A204.1 (cell line): ENCODE data around the gene TNFRSF18.

Experiments used
- FAIRE-seq: peaks from 2 replicates; lab custom pipeline; 2012; peaks lifted over from hg19 to GRCh38; lab: Jason Lieb, UNC

The TNFRSF18 gene

DNA sequence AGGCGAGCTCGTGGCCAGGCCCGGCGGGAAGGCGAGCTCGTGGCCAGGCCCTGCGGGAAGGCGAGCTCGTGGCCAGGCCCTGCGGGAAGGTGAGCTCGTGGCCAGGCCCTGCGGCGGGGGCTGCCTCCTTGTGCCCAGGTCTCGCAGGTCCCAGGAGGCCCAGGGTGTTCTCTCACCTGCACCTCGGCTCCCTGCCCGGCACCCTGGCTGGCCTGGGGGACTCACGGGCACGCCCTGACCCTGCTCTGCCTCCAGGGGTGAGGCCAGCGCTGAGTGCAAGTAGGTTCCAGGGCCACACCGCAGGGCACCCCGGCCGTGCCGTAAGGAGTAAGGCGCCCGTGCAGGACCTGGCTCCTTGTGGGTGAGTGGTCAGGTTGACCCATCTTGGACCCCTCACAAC is 21.0 kb upstream of the TNFRSF18 start:
- FAIRE-seq, result no peak

DNA sequence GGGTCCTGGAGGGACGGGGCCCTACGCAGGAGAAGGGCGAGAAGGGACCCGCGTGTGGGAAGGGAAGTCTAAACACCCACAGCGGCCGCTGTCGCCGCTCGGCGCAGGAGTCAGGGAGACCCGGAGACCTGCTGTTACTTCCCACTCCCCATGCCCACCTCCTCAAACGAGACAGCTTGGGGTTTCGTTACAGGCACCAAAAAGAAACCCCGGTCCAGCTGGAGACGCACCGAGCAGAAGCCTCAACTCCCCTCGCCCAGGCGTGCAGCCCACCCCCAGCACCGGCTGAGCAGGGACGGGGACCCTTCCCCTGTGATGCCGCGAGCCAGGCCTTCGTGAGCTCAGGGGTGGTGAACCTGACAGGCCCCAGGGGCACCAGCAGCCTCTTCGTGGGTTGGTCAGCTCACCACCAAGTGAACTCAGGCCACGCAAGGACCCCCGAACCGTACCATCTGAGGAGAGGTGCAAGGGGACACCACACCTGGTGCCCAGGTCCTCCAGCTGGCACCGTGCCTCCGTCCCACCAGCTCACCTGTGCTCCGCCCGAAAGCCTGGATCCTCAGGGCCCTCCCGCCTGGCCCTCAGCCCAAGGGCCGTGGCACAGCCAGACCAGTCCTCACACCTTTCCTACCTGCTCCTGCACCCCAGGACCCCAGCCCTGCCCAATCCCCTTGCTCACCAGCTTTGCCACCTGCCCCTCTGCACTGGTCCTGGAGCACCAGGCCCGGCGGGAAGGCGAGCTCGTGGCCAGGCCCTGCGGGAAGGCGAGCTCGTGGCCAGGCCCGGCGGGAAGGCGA is 20.4 kb upstream of the TNFRSF18 start:
- no peak for FAIRE-seq

DNA sequence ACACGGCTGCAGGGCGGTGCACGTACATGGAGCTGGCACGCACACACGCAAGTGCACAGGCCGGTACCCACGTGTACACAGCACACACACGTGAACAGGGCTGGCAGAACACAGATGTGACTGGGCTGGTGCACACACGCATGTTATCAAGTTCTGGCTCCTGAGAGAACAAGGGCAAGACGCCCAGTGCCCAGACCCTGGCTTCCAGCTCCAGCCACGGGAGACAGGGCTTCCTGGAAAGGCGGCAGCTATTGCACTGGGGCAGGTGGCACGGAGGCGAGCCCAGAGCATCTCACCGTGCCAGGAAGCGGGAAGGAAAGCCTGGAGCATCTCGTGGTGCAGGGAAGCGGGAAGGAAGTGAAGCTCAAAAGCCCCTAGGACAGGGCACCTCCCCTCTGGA is 19.5 kb upstream of the TNFRSF18 start:
- no peak for FAIRE-seq

DNA sequence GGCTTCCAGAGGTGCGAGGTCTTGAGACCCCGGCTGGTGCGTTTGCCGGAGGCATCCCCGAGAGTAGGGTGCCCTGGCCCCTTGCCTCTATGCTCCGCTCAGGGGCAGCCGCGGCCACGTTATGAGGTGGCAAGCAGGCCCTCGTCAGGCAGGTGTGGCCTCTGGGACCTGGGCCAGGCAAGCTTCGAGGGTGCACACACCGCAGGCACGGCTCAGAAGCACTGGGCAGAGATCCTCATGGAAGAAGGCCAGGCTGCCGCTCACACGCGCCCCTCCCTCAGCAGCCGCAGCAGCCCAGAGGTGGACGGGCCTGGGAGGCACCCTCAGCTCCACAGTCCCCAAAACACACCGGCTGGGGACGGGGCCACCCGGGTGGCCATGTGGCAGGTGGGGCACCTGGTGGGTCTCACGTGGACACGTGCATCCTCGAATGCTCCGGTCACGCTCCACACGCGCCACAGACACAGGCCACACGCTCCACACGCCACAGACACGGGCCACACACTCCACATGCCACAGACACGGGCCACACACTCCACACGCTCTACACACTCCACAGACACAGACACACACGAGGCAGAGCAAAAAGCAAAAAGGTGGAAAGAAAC is 18.9 kb upstream of the TNFRSF18 start:
- FAIRE-seq, result no peak

DNA sequence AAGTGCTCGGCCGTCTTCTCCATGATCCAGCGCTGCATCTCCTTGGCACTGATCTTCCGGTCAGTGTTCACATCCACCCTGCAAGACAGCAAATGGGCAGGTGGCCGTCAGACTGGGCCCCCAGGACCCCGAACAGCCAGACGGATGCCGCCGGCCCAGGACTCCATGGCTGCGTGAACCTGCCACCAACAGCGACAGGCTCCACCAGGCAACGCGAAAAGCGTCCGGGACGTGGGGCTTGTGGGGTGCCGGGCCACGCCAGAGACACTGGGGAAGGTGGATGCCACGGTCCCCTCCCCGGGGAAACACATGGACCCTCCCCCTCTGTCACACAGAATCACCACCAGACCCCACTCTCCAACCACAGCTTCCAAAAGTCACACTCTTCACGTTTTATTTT is 17.5 kb upstream of the TNFRSF18 start:
- FAIRE-seq, result no peak

DNA sequence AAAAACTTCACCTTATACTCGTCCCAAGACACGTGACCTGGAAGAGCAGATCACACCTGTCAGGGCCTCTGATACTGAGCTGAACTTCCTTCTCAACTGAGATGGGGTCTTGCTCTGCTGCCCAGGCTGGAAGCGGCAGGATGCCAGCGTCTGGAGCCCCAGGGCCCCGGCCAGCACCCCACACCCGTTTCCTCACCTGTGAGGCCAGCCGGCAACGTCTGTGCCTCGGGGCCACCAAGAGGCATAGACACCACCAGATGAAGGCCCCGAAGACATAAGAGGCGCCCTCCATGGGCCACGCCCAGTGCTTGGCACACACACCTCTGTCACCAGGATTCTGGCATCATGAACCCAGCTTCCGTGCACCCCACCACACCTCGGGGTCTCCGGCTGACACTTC is 16.9 kb upstream of the TNFRSF18 start:
- no peak for FAIRE-seq

DNA sequence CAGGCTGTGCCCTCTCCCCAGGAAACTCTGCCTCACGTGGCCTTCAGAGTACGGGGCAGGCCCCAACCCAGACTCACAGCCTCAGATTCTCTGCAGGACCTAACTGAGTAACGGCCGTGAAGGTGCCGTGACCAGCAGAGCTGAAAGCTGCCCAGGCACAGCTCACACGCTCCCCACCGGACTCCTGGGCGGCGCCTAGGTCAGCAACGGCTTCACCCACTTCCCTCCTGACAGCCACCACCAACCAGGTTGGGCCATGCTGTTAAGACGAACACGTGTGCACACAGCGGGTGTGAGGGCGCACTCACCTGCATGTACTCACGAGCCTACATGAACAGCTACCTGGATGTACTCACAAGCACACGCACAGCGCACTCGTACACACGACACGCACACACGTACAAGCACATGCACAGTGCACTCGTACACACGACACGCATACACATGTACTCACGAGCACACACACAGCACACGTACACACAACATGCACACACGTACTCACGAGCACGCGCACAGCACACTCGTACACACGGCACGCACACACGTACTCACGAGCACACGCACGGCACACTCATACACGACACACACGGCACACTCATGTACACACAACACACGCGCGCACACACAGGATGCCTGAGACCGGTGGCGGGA is 16.3 kb upstream of the TNFRSF18 start:
- FAIRE-seq, result no peak

DNA sequence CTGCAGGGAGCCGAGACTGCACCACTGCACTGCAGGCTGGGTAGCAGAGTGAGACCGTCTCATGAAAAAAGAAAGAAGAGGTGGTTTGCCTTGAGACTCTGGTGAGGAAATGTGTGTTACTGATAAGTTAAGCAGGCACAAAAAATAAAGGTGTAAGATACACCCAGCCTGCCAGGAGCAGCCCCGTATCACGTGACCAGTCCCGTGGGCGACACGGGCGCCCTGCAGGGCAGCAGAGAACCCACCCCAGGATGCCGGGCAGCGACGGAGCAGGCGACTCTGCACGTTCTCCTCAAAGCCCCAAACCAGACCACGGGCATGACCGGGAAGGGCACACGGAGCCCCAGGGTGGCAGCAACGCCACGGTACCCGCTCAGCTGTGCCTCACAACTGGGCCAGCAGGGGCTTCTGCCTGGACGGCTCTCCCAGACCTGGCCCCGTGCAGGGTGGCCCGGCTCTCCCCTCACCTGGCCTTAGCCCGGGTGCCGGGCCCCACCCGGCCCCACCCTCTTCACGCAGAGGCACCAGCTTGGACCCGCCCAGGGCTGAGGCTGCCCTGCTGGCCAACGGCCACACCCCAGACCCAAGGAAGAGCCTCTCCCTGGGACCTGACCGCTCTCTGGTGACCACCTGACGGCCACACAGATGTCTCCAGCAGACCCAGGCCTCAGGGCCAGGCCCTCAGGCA is 15.6 kb upstream of the TNFRSF18 start:
- no peak for FAIRE-seq

DNA sequence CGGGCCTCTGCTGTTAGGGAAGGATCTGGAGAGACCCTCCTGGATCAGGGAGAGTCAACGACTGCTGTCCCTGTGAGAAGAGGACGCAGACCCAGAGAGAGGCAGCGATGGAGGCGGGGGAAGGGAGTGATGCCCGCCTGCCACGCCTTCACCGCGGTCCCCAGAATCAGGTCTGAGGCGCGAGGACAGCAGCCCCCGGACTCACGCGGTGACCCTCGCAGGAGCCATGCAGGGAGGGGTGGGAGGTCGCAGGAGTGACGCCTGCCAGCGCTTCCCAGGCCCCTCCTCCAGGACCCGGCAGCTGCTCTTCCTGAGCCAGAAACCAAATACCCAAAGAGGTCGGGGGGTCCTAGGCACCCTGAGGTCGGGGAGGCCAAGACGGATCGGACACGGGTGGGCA is 13.8 kb upstream of the TNFRSF18 start:
- FAIRE-seq, result no peak

DNA sequence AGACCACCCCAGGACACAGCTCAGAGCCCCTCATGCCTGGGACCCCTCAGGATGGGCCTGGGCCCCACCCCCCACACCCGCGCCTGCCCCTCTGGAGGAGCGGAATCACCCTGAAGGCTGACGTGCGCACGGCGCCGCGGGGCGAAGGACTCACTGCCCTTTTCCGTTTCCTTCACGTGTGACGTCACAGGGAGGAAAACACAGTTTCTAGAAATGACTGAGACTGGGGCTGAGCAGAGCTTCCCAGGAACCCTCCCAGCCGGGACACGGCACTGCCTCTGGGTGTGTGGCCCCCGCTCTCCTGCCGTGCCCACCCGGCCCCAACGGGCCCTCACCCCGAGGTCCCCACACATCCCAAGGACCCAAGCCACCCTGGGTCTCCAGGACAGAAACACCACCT is 12.9 kb upstream of the TNFRSF18 start:
- FAIRE-seq, result no peak

DNA sequence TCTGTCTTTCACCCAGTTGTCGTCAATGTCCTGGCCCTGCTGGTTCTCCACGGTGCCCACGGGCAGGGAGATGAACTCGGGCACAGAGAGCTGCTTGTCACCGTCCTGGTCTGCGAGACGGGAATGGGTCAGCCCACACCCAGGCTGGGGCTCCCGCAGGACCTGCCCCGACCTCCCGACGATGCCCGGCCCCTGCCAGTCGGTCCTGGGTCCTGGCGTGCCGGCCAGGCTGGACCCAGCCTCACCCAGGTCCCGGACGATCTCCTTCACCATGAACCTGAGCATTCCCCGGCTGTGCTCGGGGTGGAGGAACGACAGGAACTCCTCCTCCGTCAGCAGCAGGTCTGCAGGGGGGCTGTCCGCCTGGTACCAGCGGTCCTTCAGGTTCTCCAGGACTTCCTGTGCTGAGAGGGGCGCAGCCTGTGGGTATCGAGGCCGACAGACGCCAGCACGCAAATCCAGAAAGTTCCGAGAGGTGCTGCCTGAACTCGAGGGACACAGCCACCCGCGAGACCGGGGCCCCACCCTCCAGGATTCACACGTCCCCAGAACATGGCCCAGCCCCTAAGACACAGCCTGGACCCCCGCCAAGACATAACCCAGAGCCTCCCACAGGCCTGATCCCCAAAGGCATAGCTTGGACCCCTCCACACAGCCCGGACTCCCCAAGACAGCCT is 12.3 kb upstream of the TNFRSF18 start:
- no peak for FAIRE-seq

DNA sequence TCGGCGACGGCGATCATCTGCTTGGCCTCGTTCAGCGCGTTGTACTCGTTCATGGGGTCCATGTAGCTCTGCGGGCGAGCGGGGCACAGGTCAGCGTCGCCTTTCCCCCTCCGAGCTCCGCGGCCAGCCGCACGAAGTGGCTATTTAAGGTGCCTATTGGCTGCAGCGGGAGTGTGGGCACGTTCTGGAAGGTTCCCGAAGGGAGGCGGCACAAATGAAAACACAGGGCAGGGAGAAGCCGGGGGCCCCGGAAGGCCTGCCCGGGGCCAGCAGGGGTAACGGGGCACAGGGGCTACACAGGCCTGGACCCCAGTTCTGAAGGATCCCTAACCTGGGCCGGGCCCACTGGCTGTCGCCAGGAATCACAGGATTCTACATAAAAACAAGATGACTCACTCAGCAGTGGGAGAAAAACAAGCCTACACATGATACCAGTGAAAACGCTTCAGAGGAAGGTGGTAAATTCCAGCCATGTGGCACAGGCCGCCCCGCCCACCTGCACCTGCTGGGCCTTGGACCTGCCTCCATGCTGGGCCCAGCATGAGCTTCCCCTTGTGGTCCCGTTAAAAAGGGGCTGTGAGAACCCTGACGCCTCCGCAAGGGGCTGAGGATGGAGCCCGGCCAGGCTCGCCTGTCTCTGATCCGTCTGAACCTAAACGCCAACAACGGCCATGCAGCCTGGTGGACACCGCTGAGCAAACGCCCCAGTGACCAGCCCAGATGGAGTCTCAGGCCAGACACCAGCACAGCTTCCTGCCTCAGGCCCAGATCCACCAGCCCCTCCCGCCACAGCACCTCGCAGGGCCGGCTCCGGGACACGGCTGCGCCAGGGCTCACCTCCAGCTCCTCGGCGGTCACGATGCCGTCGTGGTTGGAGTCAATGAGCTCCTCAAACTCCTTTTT is 11.5 kb upstream of the TNFRSF18 start:
- FAIRE-seq, result no peak

DNA sequence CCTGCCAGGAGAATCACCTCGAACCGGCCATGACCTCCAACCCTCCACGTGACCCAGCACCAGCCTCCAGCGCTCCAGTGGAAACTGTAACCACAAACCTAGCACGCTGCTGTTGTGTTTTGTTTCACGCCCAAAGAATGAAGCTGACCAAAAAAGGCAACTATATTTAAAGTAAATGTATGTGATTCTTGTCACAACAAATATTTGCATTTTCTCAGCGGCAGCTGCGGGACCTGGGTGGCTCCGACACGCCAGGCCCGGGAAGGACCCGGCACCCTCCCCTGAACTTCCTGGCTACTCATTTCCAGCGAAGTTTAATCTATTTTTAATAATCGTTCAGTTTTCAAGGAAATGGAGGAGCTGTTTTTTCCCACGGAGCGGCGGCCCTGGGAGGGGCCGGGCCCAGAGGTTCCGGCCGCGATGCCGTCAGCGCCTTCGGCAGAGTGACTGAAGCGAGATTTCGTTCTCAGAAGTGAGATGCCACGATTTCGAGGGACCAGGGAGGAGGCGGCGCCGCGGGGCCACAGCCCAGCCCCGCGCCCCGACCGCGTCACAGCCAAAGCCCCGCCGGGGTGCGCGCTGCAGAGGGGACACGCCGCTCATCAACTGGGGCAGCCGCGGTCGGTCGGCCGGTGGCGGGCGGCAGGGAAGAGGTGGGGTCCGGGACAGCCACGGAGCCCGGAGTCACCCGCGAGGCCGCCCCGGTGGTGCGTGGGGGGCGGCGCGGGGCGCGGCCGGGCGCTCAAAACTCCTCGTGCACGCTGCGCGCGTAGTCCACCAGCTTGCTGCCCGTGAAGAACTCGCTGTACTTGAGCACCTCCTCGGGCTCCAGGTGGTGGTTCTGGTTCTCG is 10.6 kb upstream of the TNFRSF18 start:
- no peak for FAIRE-seq

DNA sequence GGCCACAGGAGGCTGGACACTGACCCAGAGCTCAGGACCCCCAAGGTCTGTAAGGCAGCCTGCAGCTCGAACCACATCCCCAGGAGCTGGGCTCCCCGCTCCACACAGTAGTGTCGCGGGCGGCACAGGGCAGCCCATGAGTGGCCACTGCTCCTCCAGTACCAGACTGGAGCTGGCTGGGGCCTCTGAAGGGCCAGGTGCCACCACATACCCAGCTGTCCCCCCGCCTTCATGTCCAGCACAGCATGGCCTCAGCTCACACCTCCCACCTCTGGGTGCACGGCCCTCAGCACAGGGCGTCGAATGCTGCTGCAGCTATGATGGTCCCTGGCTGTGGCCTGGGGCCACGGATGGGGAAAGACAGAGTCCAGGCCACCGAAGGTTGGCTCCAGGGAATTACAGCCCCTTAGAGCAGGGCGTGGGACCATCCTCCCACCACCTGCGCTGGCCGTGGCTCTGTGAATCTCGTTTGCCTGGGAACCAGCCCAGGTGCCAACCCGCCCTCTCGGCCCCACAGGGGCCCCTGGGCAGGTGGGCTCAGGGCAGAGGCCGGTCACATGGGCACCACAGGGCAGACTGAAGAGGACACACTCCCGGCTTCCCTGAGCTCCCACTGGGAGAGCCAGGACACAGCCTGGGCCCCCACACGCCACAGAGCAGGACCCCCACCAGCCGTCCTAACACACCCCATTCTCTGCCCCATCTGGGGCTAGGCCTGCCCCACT is 9.7 kb upstream of the TNFRSF18 start:
- no peak for FAIRE-seq

DNA sequence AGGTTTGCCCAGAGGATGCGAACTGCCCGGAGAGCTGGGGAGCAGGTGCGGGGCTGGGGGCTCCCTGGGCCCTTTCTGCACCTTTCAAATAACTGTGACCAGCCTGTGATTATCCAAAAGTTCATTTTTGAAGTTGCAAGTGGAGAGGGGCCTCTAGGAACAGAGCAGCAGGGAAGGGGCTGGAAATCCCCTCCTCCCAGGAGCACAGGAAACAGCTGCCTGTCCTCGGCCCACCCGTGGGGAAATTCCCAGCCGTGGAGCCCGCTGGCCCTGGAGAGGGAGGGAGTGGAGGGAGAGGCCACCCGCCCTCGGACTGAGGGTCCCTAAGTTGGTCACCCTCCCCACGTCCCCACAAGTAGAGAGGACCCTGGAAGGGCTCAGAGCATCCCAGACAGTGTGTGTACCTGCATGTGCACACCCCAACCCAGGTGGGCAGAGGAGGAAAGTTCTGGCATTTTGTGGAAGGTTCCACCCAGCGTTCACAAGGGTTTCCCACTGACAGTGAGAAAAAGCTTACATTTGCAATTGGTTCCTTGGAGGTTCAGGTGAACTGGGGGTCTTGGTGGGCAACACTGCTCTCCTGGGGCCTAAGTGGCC is 8.8 kb upstream of the TNFRSF18 start:
- FAIRE-seq, result no peak

DNA sequence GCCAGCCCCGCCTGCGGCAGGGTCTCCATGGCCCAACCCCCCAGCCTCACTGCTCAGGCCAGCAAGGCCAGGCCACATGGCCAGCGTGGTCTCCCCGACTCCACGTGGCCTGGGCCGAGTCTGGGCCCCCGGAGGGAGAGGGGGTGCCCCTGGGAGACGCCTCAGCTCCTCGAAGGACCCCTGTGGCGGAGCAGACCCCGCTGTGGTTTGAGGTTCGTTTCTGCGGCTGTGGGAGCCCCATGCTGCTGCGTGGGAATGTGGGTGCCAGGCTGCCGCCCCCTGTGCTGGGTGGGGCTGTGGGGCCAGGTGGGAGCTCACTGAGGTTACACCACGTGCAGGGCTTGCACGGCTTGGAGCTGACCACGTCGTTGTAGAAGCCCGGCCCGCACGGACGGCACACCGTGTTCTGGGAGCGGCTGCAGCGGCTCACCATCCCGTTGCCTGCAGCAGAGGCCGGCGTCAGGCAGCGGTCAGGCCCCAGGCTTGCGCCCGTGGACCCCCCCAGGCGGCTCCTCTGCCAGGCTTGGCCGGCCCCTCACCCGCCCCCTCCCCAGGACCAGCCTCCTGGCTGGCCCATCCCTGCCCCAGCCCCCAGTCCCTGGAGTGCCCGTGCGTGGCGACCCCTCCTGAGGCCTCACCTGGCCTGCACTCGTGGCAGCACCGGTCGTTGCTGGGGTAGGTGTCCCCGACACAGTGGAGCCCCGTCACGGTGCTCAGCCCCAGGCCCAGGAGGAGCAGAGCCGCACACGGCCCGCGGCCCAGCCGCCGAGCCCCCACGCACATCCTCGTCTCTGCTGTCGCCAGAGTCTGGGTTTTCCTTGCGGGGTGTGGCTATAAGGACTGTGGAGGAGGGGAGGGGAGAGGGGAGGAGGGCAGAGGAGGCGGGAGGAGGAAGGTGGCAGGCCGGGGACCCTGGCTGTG is 7.2 kb upstream of the TNFRSF18 start, which contains the start of gene TNFRSF4:
Gene TNFRSF4, minus strand, starts transcription at position 809 of the 921 bp plus-strand sequence. Its CDS starts 26 bp downstream, at position 783.
- FAIRE-seq, result no peak

DNA sequence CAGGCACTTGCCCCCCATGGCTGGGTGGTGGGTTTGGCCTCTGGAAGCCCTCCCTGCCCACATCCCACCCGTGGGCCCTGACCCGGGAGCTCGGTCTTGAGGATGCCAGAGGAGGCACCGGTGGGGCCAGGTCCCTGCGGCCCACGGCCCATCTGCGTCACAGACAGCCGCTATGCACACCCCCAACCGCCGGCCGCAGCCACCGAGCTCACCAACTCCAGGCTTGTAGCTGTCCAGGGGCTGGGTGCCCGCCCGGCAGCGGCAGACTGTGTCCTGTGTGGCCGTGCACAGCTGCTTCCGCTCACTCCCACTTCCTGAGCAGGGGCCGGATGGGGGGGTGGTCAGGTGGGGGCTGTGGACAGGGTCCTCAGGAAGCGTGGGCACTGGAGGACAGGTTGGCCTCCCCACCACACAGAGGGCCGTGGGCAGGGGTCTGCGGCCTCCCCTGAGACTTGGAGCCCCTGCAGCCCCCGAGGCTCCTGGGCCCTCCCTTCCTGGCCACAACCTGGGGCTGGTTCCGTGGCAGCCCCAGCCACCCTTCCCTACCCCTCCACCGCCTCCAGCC is 6.5 kb upstream of the TNFRSF18 start:
- FAIRE-seq, result no peak
